ENCODE data around the gene DNAI7.

GRCh38 chr12:25083211-25083610, 111.7 kb downstream of the DNAI7 start:
- TF ChIP-seq CTCF (IDR thresholded peaks at IDR 0.05) (no peak), POLR2AphosphoS5 (IDR thresholded peaks at IDR 0.05) (no peak), POLR2A (IDR thresholded peaks at IDR 0.05) (no peak)

Data from sigmoid colon (tissue), 4 donors.